IPS-18a (cell line): Measurements from ENCODE around the gene PGAP6.
A peak's percentile ranks its signal among the peaks of the same experiment; 100 is the strongest.

Experiments
- H3K27ac ChIP-seq: one replicate; pipeline ENCODE4 v1.5.1; 2013; ENCODE audit warnings: low read length
- H3K27me3 ChIP-seq: one replicate; pipeline ENCODE4 v1.6.1; 2013; ENCODE audit warnings: mild to moderate bottlenecking, low read length; ENCODE audit not compliant: control insufficient read depth, insufficient read depth
- H3K36me3 ChIP-seq: one replicate; pipeline ENCODE4 v1.6.1; 2013; ENCODE audit warnings: low read depth, low read length; ENCODE audit not compliant: control insufficient read depth
- H3K4me1 ChIP-seq: one replicate; pipeline ENCODE4 v1.6.1; 2013; ENCODE audit warnings: low read depth, low read length; ENCODE audit not compliant: control insufficient read depth
- H3K4me3 ChIP-seq: one replicate; pipeline ENCODE4 v1.5.1; 2013; ENCODE audit warnings: low read length
- H3K9ac ChIP-seq: one replicate; pipeline ENCODE4 v1.6.1; 2013; ENCODE audit warnings: mild to moderate bottlenecking, low read length, moderate library complexity
- H3K9me3 ChIP-seq: one replicate; pipeline ENCODE4 v1.6.1; 2013; ENCODE audit warnings: low read depth, low read length; ENCODE audit not compliant: control insufficient read depth

The PGAP6 gene

GRCh38 chr16:414395-415169 lies 32.8 kb upstream of the PGAP6 start:
- H3K4me1 ChIP-seq: no peaks in the 10 kb centered on the region
- H3K27me3 ChIP-seq: no peaks in the 10 kb centered on the region
- H3K9me3 ChIP-seq: no peaks in the 10 kb centered on the region
- H3K36me3 ChIP-seq: peaks cover 3% of the 10 kb centered on the region
- no peak overlapping the region for H3K27ac ChIP-seq
- no peak overlapping the region for H3K4me3 ChIP-seq
- no peak overlapping the region for H3K9ac ChIP-seq

GRCh38 chr16:411576-412265 lies 29.9 kb upstream of the PGAP6 start:
- Histone ChIP-seq H3K4me3 (no peak overlapping the region), H3K27me3 (no peaks in the 10 kb centered on the region), H3K27ac (no peak overlapping the region), H3K36me3 (peaks cover 3% of the 10 kb centered on the region), H3K4me1 (no peaks in the 10 kb centered on the region), H3K9ac (no peak overlapping the region), H3K9me3 (no peaks in the 10 kb centered on the region)

GRCh38 chr16:410516-411178 lies 28.9 kb upstream of the PGAP6 start:
- peaks cover 3% of the 10 kb centered on the region for H3K36me3 ChIP-seq
- no peaks in the 10 kb centered on the region for H3K4me1 ChIP-seq
- no peaks in the 10 kb centered on the region for H3K27me3 ChIP-seq
- no peaks in the 10 kb centered on the region for H3K9me3 ChIP-seq
- no peak overlapping the region for H3K4me3 ChIP-seq
- H3K9ac ChIP-seq: no peak overlapping the region
- no peak overlapping the region for H3K27ac ChIP-seq

DNA sequence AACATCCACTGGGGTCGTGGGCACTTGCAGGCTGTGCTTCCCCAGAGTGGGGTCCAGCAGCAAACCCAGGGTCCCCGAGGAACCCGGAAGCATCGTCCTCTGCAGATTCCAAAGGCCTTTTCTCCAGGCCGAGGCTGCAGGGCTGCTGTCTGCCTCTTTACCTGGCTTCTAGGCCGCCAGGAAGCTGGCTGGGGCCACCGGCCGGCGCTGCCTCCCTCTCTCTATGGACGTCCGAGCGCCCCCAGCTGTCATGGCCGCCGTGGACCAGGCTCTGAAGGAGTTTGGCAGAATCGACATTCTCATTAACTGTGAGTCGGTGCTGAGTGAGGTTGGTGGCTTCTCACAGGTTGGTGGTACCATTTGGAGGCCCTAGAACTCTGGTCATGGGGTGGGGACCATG lies 25.5 kb upstream of the PGAP6 start:
- Histone ChIP-seq H3K4me1 (no peaks in the 10 kb centered on the region), H3K4me3 (no peak overlapping the region), H3K27me3 (no peaks in the 10 kb centered on the region)

GRCh38 chr16:405548-406506 lies 24.0 kb upstream of the PGAP6 start:
- no peak overlapping the region for H3K4me3 ChIP-seq
- H3K9me3 ChIP-seq: no peaks in the 10 kb centered on the region
- no peaks in the 10 kb centered on the region for H3K4me1 ChIP-seq
- H3K36me3 ChIP-seq: no peaks in the 10 kb centered on the region
- H3K9ac ChIP-seq: no peak overlapping the region
- no peak overlapping the region for H3K27ac ChIP-seq
- H3K27me3 ChIP-seq: no peaks in the 10 kb centered on the region

More for the DNA sequence above, 25.5 kb upstream of the PGAP6 start:
- H3K9me3 ChIP-seq: no peaks in the 10 kb centered on the region
- no peak overlapping the region for H3K27ac ChIP-seq
- H3K36me3 ChIP-seq: peaks cover 3% of the 10 kb centered on the region
- no peak overlapping the region for H3K9ac ChIP-seq

DNA sequence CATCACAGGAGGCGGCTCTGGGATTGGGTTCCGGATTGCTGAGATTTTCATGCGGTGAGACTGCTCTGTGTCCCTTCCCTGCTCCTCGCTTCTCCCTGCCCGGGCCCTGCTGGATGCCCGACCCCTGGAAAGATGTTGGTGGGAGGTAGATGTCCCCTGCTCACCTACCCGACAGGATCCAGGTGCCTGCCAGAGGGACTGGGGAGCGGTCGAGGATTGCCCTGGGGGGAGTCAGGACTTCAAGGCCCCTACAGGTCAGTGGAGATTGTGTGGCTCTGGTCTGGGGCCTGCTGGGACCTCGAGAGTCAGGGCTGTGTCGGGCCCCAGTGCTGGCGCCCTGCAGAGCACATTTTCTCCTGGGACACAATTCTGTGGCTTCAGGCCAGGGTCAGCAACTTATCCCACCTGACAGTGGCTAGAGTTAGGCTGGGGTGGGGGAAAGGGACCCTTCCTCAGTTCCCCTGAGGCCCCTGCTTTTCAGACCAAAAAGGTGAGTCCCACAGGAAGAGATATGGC lies 23.3 kb upstream of the PGAP6 start:
- Histone ChIP-seq H3K27me3 (no peaks in the 10 kb centered on the region), H3K4me3 (no peak overlapping the region), H3K27ac (no peak overlapping the region), H3K36me3 (peaks cover 6% of the 10 kb centered on the region), H3K9ac (no peak overlapping the region), H3K4me1 (no peaks in the 10 kb centered on the region), H3K9me3 (no peaks in the 10 kb centered on the region)

DNA sequence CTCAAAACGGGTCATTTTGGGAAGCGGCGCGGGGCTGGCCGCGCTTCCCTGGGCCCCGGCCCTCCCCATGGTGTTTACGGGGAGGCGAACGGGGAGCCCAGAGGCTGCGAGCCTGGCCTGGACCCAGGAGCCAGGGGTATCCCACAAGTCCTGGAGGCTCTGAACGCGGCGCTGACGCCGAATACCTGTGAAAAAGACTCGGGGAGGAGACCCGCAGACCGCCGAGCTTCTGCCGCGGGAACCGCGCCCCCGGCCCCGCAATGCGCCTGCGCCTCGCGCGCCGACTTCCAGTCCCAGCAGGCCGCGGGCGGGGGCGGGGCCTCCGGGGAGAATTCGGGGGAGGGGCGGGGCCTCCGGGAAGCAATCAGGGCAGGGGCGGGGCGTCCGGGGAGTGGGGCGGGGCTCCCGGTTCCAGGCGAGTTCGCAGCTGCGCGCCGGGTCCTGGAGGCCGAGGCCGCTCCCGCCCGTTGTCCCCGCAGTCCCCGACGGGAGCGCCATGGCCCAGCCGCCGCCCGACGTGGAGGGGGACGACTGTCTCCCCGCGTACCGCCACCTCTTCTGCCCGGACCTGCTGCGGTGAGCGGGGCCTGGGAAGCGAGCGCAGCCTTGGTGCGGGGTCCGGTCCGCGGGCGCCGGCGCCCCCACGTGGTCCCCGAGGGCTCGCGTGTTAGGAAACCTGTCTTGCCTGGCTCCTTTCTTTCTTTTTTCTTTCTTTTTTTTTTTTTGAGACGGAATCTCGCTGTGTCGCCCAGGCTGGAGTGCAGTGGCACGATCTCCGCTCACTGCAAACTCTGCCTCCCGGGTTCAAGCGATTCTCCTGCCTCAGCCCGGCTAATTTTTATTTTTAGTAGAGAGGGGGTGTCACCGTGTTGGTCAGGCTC lies 19.9 kb upstream of the PGAP6 start, which contains the start of gene DECR2:
Gene DECR2 (plus strand): TSS at position 418 of the 881 bp plus-strand sequence. CDS start 79 bp downstream, at position 497.
- no peaks in the 10 kb centered on the region for H3K9me3 ChIP-seq
- H3K9ac ChIP-seq: peak within 1 kb of the TSS; percentile 63
- H3K4me1 ChIP-seq: peaks cover 1% of the 10 kb centered on the region
- peak within 1 kb of the TSS; percentile 66 for H3K4me3 ChIP-seq
- H3K27ac ChIP-seq: no peak within 1 kb of the TSS
- peaks cover 15% of the 10 kb centered on the region for H3K36me3 ChIP-seq
- no peaks in the 10 kb centered on the region for H3K27me3 ChIP-seq

DNA sequence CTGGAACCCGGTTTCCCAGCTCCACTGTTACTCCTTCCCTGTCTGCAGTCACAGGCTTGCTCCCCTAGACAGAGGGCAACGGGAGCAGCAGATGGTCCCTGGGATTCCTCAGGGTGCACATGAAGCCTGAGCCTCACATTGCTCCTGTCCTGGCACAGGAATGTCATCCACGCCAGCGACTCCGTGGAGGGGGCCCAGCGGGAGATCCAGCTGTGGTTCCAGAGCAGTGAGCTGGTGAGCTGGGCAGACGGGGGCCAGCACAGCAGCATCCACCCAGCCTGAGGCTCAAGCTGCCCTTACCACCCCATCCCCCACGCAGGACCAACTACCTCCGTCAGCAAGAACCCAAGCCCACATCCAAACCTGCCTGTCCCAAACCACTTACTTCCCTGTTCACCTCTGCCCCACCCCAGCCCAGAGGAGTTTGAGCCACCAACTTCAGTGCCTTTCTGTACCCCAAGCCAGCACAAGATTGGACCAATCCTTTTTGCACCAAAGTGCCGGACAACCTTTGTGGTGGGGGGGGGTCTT lies 18.3 kb upstream of the PGAP6 start:
- no peaks in the 10 kb centered on the region for H3K9me3 ChIP-seq
- H3K27me3 ChIP-seq: no peaks in the 10 kb centered on the region
- no peak overlapping the region for H3K9ac ChIP-seq
- peaks cover 11% of the 10 kb centered on the region for H3K4me1 ChIP-seq
- no peak overlapping the region for H3K4me3 ChIP-seq
- H3K36me3 ChIP-seq: peaks cover 15% of the 10 kb centered on the region
- H3K27ac ChIP-seq: no peak overlapping the region

DNA sequence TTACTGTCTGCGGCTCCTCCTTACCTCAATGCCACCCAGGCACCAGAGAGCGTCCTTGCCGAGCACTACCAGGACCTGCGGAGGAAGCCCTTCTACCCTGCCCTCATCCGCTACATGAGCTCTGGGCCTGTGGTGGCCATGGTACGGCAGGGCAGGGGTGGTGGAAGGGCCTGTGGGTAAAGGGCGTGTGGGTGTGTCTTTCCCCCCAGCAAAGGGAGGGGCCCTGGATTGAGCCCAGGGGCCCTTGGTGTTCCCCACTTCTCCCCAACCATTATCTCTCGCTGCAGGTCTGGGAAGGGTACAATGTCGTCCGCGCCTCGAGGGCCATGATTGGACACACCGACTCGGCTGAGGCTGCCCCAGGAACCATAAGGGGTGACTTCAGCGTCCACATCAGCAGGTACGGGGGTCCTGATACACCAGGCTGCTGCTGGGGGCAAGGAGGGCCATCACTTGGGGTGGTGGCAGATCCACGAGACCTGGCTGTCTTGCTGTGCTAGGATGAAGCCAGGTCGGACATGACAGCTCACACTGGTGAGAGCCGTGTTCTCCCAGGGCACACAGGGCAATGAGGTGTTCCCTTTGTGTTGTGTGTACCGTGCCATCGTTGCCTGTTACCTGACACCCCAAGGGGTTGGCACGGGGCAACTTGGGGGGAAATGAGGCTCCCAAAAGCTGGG lies 17.7 kb upstream of the PGAP6 start:
- H3K27ac ChIP-seq: no peak overlapping the region
- no peak overlapping the region for H3K4me3 ChIP-seq

More for the DNA sequence above, 17.7 kb upstream of the PGAP6 start:
- Histone ChIP-seq H3K9me3 (no peaks in the 10 kb centered on the region), H3K9ac (no peak overlapping the region), H3K27me3 (no peaks in the 10 kb centered on the region), H3K36me3 (peaks cover 15% of the 10 kb centered on the region), H3K4me1 (peaks cover 11% of the 10 kb centered on the region)
